GM18909 (cell line): ENCODE data around the gene TANC1.

ENCODE experiments used
- ATAC-seq: cut with Tn5 transposase; IDR thresholded peaks from one replicate; pipeline ENCODE4 v1.9.1; 2021; ENCODE audit warnings: mild to moderate bottlenecking; ENCODE audit not compliant: unreplicated experiment, poor library complexity

TANC1 gene

DNA sequence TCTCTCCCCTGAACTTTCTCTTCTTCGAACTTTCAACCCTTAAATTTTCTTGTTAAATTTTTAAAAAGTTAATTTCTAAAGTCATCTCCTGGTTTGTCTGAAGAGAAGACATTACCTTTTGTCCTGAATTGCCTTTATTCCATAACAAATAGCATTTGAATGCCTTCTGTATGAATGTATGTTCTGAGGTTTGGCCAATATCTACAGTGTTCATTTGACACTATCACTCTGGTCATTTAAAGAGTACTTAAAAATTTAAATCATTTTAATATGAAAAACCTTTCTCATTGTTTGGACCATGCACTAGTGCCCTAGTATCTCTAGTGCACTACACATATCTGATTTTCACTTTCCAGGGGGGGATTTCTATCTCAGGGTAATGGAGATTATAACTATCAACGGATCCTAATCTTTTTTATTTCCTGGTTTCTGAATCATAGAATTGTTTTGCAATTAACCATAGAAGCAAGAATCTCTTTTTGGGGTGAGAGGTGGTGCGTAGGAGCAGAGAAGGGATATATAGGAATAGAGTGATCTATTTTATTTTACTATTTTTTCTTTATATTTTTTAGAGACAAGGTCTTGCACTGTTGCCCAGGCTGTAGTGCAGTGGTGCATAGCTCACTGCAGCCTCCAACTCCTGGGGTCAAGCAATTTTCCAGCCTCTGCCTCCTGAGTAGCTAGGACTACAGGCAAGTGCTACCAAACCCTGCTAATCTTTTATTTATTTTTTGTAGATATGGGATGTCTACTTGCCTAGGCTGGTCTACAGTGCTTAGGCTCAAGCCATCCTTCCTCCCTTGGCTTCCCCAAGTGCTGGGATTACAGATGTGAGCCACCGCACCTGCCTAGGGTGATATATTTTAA, 25.5 kb downstream of the TANC1 start:
- ATAC-seq = no peak

DNA sequence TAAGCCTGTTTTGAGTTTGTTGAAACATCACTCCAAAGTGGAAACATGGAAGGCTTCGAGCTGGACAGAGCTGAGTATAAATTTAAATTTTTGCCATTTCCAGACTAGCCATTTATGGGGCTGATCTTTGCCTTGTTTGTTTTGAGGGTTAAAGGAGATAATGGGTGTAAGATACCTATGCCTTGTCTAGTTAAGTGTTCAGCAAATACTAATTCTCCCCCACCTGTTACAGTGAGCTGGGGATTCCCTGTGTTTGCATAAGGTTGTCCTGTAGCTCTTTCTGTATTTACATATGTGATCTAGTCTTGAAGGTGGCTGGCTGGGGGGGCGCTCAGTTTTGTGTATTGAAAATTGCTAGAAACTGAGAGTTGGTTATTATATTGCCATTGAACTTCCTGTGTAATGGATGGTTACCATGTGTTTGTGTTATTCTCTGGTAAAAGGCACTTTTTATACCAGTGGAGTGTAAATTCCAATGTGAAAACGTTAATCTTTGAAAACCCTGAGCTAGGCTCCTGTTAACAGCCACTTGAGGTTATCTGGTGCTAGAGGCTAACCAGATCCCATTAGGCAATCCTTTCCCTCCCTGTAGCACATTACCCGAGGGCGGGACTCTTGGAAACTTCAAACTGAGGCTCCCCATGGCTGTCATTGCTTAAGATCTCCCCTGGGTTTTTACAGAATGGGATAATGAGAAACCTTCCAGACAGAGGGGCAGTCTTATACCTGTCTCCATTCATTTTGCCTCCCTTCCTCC, 26.7 kb downstream of the TANC1 start:
- peak; percentile 56 for ATAC-seq

DNA sequence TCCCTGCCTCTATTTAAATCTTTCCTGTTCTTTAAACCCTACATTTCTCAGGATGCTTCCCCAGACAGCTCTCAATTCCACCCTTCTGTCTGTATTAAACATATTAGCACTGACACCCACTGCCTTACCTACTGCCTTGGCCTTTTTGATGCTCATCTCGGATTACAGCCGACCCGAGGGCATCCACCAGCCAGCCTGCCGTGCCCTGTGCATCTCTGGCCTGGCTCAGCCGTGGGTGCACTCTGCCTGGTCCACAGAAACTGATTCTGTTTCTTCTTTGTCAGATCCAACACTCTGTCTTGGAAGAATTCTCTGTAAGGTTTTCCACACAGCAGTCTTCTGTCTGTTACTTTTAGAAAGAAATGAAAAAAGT, 27.2 kb downstream of the TANC1 start:
- ATAC-seq = no peak

DNA sequence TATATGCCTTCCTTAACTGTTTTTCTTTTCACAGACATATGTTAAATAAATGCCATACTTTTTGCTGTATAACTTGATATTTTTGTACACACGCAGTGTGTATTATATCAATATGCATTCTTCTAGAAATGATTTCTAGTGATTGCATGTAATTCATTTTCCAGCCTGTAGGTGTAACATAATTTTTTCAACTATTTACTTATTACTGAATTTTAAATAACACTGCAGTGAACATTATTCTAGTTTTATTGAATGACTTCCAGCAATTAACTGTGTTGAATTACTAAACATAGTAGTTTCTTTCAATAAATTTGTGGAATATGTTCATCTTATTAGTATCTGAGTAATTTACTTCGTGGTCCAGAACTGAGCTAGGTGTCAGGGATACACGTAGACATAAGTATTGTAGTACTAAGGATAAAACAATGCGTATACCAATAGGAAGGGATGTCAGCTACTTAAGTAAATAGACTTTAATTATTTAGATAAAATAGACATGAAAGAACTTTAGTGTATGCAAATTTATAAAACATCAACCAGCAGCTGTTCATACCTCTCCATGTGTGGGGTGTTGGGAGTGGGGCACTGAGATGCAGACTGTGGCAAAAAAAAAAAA, 28.0 kb downstream of the TANC1 start:
- no peak for ATAC-seq

DNA sequence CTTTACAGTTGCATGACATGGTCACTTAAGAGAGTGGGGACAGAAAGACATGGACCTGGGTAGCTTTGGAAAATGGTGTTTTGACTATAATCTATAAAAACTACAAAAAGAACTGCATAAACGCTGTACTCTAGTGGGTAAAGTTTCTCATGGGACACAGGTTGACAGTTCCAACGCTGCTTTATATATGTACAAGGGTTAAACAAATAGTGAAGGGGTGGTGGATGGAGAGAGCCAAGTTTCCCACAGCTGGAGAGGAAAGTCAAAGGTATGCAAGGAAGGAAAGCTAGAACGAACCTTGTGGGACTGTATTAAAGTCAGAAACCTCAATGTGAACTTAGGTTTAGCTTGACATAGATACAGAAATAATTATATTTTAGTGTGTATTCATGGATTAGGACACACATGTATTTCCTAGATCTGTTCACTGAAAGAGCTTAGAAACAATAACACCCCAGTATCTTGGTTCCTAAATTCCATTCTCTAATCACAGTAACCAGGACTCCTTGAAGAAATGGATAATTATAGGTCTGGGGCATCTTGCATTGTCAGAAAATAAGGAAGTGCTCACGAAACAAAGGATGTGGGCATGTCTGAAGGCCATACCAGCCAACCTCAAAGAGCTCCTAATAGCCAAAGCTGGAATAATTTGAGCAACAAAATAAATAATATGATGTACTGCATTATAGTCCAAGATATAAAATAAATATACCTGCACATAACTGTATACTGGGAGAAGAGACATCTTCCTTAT, 28.8 kb downstream of the TANC1 start:
- ATAC-seq = no peak

DNA sequence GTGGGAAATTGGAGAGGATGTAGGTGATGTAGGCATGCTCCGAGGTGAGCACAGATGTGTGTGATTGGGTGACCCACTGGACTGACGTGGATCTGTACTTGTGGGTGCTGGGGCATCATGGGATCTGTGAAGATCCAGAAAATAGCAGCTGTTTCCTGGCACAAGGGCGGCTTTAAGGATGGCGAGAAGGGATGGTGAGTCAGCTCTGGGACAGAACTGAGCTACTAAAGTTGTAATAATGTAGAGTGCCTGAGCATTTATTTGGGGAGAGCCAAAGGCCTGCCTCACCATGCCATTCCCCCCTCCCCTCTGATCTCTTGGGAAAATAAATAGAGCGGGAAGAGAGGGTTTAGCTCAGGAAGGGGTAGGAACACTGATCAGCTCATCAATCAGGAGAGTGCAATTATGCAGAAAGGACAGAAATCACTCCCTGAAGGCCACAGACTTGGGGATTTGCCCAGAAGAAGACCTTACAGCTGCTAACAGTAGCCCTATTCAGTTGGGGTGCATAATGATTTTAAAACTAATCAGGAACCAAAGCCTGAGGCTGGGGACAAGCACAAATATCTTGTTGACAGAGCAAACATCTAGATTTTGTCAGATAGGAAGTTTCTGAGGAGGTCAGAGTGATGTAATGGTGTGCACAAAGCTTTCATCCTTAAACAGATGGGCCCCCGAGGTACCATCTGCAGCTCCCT, 30.3 kb downstream of the TANC1 start:
- no peak for ATAC-seq

DNA sequence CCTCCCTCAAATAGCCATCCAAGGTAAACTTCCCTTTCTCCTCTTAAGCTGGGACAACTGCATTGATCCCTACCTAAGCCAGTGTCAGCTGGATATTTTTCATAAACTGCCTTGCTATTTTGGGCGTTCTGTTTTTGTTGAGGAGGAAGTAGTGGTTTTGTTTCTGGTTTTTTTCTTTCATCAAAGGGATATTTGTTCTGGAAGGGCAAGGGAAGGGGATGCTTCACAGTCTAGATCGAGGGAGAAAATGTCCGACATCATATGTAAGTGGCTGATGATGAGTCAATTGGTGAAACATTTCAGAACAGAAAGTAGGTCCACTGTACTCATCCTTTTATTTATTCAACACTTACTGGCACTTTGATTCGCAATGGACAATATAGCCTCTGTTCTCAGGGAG, 31.0 kb downstream of the TANC1 start:
- no peak for ATAC-seq

DNA sequence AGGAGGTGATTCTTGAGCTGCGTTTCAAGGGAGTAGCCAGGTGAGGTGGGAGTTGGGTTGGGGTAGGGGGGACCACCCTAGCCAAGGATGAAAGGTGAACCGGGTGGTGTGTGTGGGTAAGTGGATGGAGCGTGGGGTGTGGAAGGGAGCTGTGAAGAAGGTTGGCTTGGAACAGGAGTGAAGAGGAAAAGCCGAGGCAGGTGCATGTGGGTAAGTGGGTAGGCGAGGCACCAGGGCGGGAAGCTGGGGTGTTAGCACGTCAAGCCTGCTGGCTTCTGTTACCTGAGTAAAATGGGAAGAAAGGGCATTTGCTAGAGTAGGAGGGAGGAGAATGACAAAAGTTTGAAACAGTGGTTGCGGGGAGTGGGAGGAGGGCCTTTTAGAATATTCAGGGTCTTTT, 31.6 kb downstream of the TANC1 start:
- no peak for ATAC-seq

DNA sequence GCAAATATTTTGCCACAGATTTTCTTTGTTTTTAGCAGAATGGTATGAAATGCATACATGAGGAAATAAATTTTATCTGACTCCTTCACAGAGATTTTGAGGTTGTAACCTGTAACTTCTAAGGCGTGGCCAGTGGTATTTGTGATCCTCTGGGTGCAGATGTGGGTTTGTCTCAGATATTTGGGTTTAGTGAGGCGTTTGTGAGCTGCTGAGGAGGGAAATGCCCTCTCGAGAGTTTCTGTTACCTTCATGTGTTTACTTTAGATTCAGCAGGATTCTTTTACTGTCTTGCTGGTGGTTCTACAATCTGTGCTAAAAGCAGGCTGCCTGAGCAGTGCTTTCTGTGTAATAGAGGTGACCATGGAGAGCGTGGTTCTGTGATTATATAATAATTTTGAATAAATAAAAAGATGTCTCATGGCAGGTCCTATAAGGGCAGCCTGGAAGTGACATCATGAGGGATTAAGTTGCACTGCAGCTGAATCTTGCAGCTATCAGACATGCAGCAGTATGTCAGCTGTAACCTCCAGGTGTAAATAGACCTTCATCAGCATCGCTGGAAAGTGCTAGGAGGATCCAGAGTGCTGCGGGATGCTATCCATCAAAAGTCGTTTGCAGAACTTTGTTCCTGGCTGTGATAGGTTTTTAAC, 34.1 kb downstream of the TANC1 start:
- no peak for ATAC-seq

DNA sequence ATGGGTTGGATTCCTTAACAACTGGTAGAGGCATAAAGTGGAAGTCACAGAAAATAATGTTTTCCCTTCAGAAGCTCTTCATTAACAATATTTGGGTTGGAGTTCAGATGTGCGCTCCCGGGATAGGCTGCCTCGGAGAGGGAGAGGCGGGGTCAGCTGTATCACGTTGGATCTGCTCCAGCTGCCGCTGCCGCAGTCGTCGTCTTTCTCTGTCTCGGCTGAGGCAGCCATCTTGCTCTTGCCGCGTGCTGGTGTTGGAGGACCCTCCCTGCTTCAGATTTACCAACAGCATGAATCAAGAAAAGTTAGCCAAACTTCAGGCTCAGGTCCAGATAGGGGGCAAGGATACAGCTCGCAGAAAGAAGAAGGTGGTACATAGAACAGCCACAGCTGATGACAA, 35.1 kb downstream of the TANC1 start:
- ATAC-seq = no peak

DNA sequence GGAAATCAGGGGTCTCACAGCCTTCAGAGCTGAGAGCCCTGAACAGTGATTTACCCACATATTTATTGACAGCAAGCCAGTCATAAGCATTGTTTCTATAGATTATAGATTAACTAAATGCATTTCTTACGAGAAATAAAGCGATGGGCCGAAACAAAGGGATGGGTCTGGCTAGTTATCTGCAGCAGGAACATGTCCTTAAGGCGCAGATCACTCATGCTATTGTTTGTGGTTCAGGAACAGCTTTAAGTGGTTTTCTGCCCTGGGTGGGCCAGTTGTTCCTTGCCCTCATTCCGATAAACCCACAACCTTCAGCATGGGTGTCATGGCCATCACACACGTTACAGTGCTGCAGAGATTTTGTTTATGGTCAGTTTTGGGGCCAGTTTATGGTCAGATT, 36.4 kb downstream of the TANC1 start:
- no peak for ATAC-seq

DNA sequence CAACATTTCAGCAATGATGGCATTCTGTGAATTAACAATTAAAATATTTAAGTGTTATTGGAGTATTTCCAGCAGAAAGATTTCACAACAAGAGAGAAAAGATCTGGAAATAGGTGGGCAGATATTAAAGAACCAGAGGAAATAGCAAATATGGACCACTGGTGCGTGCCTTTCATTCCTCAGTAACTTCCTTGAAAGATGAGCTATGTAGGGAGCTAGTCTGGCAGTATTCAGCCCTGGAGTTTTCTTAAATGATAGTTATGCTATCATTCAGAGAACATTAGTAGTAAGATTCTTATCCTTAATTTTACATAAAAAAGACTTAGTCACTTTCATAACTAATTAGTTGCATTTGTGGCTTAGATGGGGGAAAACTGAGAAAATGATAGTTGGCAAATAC, 41.5 kb downstream of the TANC1 start:
- no peak for ATAC-seq

DNA sequence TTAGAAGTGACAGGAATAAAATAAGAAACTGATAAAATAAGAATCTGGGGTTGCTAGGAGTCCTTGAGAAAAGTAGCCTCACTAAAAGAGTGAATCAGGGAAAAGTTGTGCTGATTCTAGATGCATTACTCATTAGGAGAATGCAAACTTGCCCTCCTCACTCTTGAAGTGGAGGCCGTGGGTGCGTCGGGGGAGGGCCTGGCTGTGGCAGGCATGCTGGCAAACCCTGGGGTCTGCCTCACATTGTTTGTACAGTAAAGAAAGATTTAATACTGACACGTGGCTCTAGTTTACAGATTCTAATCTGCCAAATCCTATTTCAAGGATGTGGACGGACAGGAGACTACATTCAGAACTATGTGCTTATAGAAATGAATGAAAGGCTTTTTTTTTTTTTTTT, 41.9 kb downstream of the TANC1 start:
- no peak for ATAC-seq

DNA sequence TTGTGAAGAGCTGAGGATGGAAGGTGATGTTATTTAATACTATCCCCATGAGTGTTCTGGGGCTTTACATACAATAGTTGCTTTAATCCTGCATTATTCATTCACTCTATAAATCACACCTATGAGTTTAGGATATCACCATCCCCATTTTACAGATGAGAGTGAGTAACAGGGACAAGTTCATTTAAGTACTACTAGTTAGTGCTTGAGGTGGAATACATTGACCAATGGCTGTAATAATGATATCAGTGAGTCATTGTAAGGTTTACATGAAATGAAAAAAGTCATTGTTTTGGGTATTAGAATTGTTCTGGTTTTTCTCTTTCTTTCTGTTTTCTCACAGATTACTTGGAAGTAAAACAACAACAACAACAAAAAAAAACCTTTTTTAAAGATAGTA, 42.5 kb downstream of the TANC1 start:
- no peak for ATAC-seq

DNA sequence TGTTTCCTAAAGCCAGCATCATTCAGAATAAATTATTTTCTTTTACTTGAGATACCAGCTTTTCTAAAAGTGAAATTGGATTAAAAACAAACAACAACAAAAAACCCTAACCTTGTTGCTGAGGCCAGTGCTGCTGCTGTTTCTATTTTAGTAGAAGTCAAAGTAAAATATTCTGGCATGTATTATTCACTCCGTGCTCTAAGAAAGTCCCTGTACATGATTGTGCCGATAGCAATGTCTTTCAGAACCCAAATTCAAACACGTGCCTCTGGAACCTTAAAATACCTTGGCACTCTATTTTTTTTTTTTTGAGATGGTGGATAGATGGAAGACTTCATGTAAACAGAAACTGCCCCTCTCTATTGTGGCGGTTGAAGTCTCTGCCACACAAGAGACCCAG, 43.7 kb downstream of the TANC1 start:
- no peak for ATAC-seq

DNA sequence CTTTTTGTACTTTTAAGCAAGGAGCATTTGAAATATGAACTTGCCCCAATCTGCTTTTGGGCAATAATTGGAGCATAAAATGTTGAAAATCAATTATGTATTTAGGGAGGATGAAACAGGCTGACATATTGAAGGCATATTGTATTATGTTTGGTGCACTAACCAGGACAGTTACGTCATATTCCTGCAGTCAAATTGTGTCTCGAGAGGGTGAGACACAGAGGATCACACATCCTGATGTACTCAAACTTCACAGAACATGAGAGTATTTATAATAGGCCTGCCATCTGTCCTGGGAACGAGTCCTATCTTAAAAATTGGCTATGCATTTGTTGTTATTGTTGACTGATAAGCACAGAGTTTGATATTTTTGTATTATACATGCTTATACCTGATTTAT, 44.7 kb downstream of the TANC1 start:
- ATAC-seq = no peak

DNA sequence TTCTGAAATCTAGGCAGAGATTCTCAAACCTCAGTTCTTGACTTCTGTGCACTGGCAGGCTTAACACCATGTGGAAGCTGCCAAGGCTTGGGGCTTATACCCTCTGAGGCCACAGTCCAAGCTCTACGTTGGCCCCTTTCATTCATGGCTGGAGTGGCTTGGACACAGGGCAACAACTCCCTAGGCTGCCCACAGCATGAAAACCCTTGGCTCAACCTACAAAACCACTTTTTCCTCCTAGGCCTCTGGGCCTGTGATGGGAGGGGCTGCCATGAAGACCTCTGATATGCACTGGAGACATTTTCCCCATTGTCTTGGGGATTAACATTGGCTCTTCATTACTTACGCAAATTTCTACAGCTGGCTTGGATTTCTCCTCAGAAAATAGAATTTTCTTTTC, 46.7 kb downstream of the TANC1 start:
- no peak for ATAC-seq

DNA sequence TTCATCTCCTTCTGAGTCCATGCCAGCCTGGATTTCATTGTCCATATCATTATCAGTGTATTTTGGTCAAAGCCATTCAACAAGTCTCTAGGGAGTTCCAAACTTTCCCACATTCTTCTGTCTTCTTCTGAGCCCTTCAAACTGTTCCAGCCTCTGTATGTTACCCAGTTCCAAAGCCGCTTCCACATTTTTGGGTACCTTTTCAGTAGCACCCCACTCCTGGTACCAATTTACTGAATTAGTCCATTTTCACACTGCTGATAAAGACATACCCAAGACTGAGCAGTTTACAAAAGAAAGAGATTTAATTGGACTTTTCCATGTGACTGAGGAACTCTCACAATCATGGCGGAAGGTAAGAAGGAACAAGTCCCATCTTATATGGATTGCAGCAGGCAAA, 47.4 kb downstream of the TANC1 start:
- no peak for ATAC-seq

DNA sequence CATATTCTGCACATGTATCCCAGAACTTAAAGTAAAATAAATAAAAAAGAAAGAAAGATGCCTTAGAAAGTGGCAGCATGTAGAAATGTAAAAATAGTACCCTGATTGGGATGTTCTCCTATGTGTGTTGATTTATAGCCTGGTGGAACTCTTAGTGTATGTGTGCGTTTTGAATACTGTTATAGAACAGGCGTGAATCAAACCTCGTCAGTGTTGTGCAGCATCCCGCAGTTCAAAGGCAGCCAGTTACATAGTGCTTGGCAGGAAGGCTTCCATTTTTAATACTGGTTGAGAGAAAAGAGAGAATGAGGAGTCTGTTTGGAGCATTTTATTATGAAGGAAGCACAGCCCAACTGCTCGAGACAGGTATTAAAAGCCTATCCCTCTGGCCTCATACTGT, 49.4 kb downstream of the TANC1 start:
- ATAC-seq = no peak

DNA sequence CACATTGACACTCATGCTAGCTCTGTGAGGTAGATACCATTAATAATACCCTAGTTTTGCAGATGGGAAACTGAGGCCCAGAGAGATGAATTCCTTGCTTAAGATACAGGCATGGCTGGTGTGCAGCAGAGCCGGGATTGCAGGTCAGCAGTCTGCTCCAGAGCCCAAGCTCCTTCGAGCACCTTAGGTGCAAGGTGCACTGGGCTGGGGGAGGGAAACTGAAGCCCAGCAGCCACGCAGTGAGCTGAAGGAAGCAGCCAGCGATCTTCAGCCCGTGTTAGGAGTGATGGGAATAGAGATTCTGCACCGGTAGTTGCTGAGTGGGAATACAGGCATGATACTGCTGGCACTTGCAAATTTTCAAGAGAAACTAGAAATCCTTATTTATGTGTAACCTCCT, 50.6 kb downstream of the TANC1 start:
- no peak for ATAC-seq
